ENCODE measurements around the gene EFNA4.

GRCh38 chr1:155018617-155019348, 44.8 kb upstream of the EFNA4 start:
- no peak for TF ChIP-seq GATA2 (IDR thresholded peaks at IDR 0.05; ENCODE audit: low read depth, low read length)
- no peak for TF ChIP-seq GATA3 (IDR thresholded peaks at IDR 0.05; ENCODE audit: low read depth, low read length)
